ENCODE results near the gene SYCN. TPM values are rescaled to one million over a fixed set of nuclear protein-coding genes. Genes with fewer than 3 reads are reported as not detected.

The SYCN gene
- total and polyA plus RNA-seq, 2 donors (not counting 1 experiment from before 2014, with no cell fraction given), result not detected

GRCh38 chr19:39248806-39249205 is 44.7 kb upstream of the SYCN start, which contains the start of gene IFNL4:
Gene IFNL4, minus strand, starts transcription at chr19:39248856.
- no peaks in the 10 kb centered on the region for H3K4me1 Mint-ChIP-seq
- H3K79me2 ChIP-seq (ENCODE audit: control insufficient read depth, insufficient read depth, low read length), result no peaks in the 10 kb centered on the region
- no peak within 1 kb of the TSS for H3K27ac Mint-ChIP-seq
- H3K9ac ChIP-seq (ENCODE audit: low read length), result no peak within 1 kb of the TSS
- H3K36me3 ChIP-seq (replicated peaks in 1 of 2; ENCODE audit: control extremely low read depth in 1 of 2, control insufficient read depth in 1 of 2, extremely low read depth in 1 of 2, insufficient read depth in 2 of 2, low read length in 1 of 2), result no peaks in the 10 kb centered on the region
- ATAC-seq (ENCODE audit: low read depth), result no peak
- peaks cover 0 to 15% (median 3%) of the 10 kb centered on the region in 4 experiments for H3K27me3 ChIP-seq (replicated peaks in 1 of 4; ENCODE audit: control extremely low read depth in 1 of 4, control insufficient read depth in 3 of 4, insufficient read depth in 4 of 4, low read length in 3 of 4)
- no peak within 1 kb of the TSS for H3K27ac ChIP-seq (ENCODE audit: low read length in 2 of 2)
- ChIA-PET CTCF (no interaction called here), POLR2A (no interaction called here)
- peaks cover 9 to 12% of the 10 kb centered on the region in 2 donors for H3K4me1 ChIP-seq (ENCODE audit: control insufficient read depth in 2 of 2, insufficient read depth in 2 of 2, low read length in 2 of 2)
- DNase-seq, result no peak
- peak within 1 kb of the TSS; percentile 54 for H2AFZ ChIP-seq (ENCODE audit: insufficient read depth, low read depth, low read length, poor library complexity, severe bottlenecking)
- no peak for TF ChIP-seq EZH2 (IDR thresholded peaks at IDR 0.05; ENCODE audit: borderline replicate concordance, insufficient read depth, low read depth, low read length, poor library complexity, severe bottlenecking)
- TF ChIP-seq CTCF (IDR thresholded peaks at IDR 0.05), result no peak
- H4K20me1 ChIP-seq (ENCODE audit: control insufficient read depth, insufficient read depth, low read length, poor library complexity, severe bottlenecking), result no peaks in the 10 kb centered on the region
- H3K4me3 ChIP-seq (ENCODE audit: control extremely low read depth in 1 of 5, extremely low read depth in 1 of 5, insufficient read depth in 1 of 5, low read depth in 2 of 5, low read length in 4 of 5), result peak within 1 kb of the TSS in 1 of 5 experiments; percentile 23
- intact Hi-C loops (cut with micrococcal nuclease), result no loop called here
- no peaks in the 10 kb centered on the region for H3K9me3 Mint-ChIP-seq (ENCODE audit: insufficient read depth)
- WGBS (ENCODE audit: insufficient coverage), result 86% methylated on average over 12 of the region's 13 CpGs
- peak within 1 kb of the TSS; percentile 59 for H3K4me2 ChIP-seq (replicated peaks; ENCODE audit: low read depth, low read length, poor library complexity, severe bottlenecking)
- no peaks in the 10 kb centered on the region for H3K9me3 ChIP-seq (ENCODE audit: control extremely low read depth in 1 of 3, control insufficient read depth in 2 of 3, insufficient read depth in 1 of 3, low read length in 2 of 3)
- H3K27me3 Mint-ChIP-seq, result peaks cover 9% of the 10 kb centered on the region
- H3K4me3 Mint-ChIP-seq, result no peak within 1 kb of the TSS

DNA sequence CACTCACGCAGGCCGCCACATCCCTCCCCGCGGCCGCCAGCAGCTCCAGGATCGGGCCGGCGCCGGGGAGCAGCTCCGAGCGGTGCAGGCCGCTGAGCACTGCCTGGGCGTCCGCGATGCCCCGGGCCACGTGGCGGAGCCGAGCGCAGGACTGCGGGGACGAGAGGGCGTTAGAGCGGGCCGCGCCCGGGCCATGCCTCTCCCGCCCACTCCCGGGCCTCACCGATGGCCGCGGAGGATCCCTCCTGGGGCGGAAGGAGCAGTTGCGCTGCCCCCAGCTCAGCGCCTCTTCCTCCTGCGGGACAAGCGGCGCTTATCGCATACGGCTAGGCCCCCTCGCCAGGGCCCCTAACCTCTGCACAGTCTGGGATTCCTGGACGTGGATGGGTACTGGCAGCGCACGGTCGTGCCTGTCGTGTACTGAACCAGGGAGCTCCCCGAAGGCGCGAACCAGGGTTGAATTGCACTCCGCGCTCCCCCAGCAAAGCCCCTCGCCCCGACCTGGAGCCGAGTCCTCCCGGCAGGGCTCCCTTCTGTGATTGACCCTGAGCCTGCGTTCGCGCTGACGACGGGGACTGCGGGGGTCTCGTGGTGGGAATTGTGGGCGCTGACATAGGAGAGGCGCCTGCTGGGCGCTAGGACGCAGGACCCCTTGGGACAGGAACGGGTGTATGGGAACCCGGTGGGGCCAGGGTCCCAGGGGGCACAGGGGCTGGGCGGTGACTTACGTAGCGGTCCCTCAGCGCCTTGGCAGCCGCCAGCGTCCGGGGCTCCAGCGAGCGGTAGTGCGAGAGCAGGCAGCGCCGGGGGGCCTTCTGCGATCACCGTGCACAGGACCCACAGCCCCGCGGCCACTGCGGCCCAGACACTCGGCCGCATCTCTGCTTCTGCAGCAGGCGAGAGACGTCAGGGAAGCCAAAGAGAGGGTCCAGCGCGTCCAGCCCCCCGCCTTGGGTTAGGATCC is 43.9 kb upstream of the SYCN start:
- no peaks in the 10 kb centered on the region for H3K9me3 ChIP-seq (ENCODE audit: control extremely low read depth in 1 of 3, control insufficient read depth in 2 of 3, insufficient read depth in 1 of 3, low read length in 2 of 3)
- H3K4me2 ChIP-seq (replicated peaks; ENCODE audit: low read depth, low read length, poor library complexity, severe bottlenecking), result peak overlapping the region; percentile 59
- Mint-ChIP-seq H3K4me3 (no peak overlapping the region), H3K9me3 (ENCODE audit: insufficient read depth) (no peaks in the 10 kb centered on the region), H3K4me1 (no peaks in the 10 kb centered on the region), H3K27ac (no peak overlapping the region), H3K27me3 (peaks cover 13% of the 10 kb centered on the region)
- peaks cover 0 to 15% (median 3%) of the 10 kb centered on the region in 4 experiments for H3K27me3 ChIP-seq (replicated peaks in 1 of 4; ENCODE audit: control extremely low read depth in 1 of 4, control insufficient read depth in 3 of 4, insufficient read depth in 4 of 4, low read length in 3 of 4)
- H3K36me3 ChIP-seq (replicated peaks in 1 of 2; ENCODE audit: control extremely low read depth in 1 of 2, control insufficient read depth in 1 of 2, extremely low read depth in 1 of 2, insufficient read depth in 2 of 2, low read length in 1 of 2), result no peaks in the 10 kb centered on the region
- H3K27ac ChIP-seq (ENCODE audit: low read length in 2 of 2), result no peak overlapping the region
- no peak for DNase-seq
- WGBS (ENCODE audit: insufficient coverage), result 54% methylated on average over 92 of the region's 92 CpGs
- H3K9ac ChIP-seq (ENCODE audit: low read length), result no peak overlapping the region
- H3K4me3 ChIP-seq (ENCODE audit: control extremely low read depth in 1 of 5, extremely low read depth in 1 of 5, insufficient read depth in 1 of 5, low read depth in 2 of 5, low read length in 4 of 5), result peak overlapping the region in 1 of 5 experiments; percentile 23
- no peak for ATAC-seq (ENCODE audit: low read depth)
- peak overlapping the region; percentile 54 for H2AFZ ChIP-seq (ENCODE audit: insufficient read depth, low read depth, low read length, poor library complexity, severe bottlenecking)
- H3K79me2 ChIP-seq (ENCODE audit: control insufficient read depth, insufficient read depth, low read length), result no peaks in the 10 kb centered on the region
- H4K20me1 ChIP-seq (ENCODE audit: control insufficient read depth, insufficient read depth, low read length, poor library complexity, severe bottlenecking), result no peaks in the 10 kb centered on the region
- CTCF ChIA-PET, result no interaction called here
- peaks cover 9 to 12% of the 10 kb centered on the region in 2 donors for H3K4me1 ChIP-seq (ENCODE audit: control insufficient read depth in 2 of 2, insufficient read depth in 2 of 2, low read length in 2 of 2)
- POLR2A ChIA-PET, result no interaction called here
- TF ChIP-seq EZH2 (IDR thresholded peaks at IDR 0.05; ENCODE audit: borderline replicate concordance, insufficient read depth, low read depth, low read length, poor library complexity, severe bottlenecking), result no peak
- TF ChIP-seq CTCF (IDR thresholded peaks at IDR 0.05), result no peak
- intact Hi-C loops (cut with micrococcal nuclease), result no loop called here
